NB4 (cell line): ENCODE results near the gene GPR107.

Experiments used
- DNase-seq: peaks from one replicate; pipeline ENCODE4 v3.0.0; 2010; ENCODE audit warnings: low read depth
- H3K4me3 ChIP-seq: one replicate; pipeline ENCODE4 v1.5.1; 2011; ENCODE audit warnings: mild to moderate bottlenecking, low read depth, low read length, moderate library complexity
- MAX ChIP-seq: IDR thresholded peaks from 2 replicates; pipeline ENCODE4 v1.6.1; 2011; ENCODE audit warnings: low read depth, low read length
- MYC ChIP-seq: IDR thresholded peaks from 2 replicates; pipeline ENCODE4 v1.6.1; 2011; ENCODE audit warnings: low read depth, low read length
- POLR2A ChIP-seq: IDR thresholded peaks from 2 replicates; pipeline ENCODE4 v1.6.1; 2011; ENCODE audit warnings: mild to moderate bottlenecking; ENCODE audit not compliant: insufficient read length; ENCODE audit errors: extremely low read depth
- TF ChIP-seq, protein P1 (sequence below): IDR thresholded peaks from one replicate; pipeline ENCODE4 v1.5.1; 2012; ENCODE audit warnings: low read depth, low read length

GPR107 gene

GRCh38 chr9:130174025-130174424 lies 120.3 kb downstream of the GPR107 start:
- no peak overlapping the region for H3K4me3 ChIP-seq
- no peak for TF ChIP-seq MAX
- TF ChIP-seq MYC, result no peak
- DNase-seq, result no peak

- DNase-seq, result no peak
- TF ChIP-seq MAX, result no peak
- TF ChIP-seq MYC, result no peak
- TF ChIP-seq, protein P1, sequence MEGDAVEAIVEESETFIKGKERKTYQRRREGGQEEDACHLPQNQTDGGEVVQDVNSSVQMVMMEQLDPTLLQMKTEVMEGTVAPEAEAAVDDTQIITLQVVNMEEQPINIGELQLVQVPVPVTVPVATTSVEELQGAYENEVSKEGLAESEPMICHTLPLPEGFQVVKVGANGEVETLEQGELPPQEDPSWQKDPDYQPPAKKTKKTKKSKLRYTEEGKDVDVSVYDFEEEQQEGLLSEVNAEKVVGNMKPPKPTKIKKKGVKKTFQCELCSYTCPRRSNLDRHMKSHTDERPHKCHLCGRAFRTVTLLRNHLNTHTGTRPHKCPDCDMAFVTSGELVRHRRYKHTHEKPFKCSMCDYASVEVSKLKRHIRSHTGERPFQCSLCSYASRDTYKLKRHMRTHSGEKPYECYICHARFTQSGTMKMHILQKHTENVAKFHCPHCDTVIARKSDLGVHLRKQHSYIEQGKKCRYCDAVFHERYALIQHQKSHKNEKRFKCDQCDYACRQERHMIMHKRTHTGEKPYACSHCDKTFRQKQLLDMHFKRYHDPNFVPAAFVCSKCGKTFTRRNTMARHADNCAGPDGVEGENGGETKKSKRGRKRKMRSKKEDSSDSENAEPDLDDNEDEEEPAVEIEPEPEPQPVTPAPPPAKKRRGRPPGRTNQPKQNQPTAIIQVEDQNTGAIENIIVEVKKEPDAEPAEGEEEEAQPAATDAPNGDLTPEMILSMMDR, result no peak
- TF ChIP-seq POLR2A, result no peak
- H3K4me3 ChIP-seq, result no peak overlapping the region
Measured at GRCh38 chr9:130174920-130175321, 121.2 kb downstream of the GPR107 start.

- no peak for DNase-seq
- no peak overlapping the region for H3K4me3 ChIP-seq
- TF ChIP-seq POLR2A (no peak), MAX (no peak), MYC (no peak)
- TF ChIP-seq, protein P1, result no peak
Measured at GRCh38 chr9:130175355-130175754, 121.6 kb downstream of the GPR107 start.

DNA sequence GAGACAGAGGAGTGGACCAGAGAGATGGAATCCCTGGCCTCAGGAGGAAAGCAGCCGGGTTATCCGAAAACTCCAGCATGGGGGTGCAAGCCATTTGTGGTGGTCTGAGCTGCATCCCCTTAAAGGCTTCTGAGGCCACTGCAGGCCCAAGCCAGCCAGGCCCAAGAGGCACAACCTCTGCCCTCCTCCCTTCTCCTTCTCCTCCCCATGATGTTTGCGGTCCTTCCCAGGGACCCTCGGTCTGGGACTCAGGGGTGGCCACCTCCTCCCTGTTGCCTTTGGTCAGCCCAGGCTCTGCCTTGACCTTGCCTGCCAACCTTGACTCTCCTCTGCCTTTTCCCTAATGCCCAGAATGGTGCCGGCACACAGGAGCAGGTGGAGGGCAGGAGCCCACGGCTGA lies 123.1 kb downstream of the GPR107 start:
- DNase-seq, result no peak
- no peak overlapping the region for H3K4me3 ChIP-seq
- TF ChIP-seq MYC (no peak), POLR2A (no peak), MAX (no peak)
- TF ChIP-seq, protein P1, result no peak

DNA sequence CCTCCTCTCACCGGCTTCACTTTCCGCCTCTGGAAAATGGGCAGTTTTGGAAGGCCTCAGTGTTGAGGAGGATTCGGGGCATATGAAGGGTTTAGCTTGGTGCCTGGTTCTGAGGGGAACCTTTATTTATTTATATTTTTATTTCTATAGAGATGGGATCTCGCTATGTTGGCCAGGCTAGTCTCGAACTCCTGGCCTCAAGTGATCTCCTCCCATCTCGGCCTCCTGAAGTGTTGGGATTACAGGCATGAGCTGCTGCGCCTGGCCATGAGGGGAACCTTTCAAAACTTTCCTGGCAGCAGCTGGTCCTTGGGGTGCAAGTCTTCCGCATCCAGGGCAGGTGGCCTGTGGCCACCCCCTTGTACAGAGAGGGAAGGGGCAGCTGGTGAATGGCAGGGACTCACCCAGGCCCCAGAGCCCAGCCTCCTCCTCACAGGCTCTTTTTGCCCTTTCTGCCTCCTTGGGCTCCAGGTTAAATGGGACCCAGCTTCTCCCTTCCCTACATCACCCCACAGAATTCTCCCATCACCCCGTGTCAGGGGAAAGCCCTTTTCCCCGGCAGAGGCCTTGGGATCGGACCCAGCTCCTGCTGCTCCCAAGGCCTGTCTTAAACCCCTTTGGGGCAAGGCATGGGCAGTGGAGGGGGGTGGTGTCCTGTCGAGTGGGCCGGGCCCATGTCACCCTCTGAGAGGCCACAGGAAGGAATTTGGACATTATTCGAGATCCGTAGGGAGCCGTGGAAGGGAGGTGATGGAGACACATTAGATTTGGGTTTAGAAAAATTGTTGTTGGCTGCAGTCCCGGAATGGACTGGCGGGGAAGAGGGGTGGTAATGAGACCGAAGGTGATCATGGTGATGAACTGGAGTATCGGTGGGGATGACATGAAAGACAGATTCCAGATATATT lies 124.4 kb downstream of the GPR107 start:
- H3K4me3 ChIP-seq, result no peak overlapping the region
- no peak for DNase-seq
- TF ChIP-seq POLR2A (no peak), MAX (no peak), MYC (no peak)
- TF ChIP-seq, protein P1, result no peak

GRCh38 chr9:130179331-130179907 lies 125.7 kb downstream of the GPR107 start:
- TF ChIP-seq, protein P1, result no peak
- TF ChIP-seq MAX (no peak), MYC (no peak), POLR2A (no peak)
- H3K4me3 ChIP-seq, result no peak overlapping the region
- no peak for DNase-seq
